AG20443 (cell line): ENCODE measurements around the gene IDH3B.

Experiments
- DNase-seq: peaks from one replicate; pipeline ENCODE4 v3.0.0; 2012; ENCODE audit warnings: low spot score, mixed read lengths

Gene IDH3B

DNA sequence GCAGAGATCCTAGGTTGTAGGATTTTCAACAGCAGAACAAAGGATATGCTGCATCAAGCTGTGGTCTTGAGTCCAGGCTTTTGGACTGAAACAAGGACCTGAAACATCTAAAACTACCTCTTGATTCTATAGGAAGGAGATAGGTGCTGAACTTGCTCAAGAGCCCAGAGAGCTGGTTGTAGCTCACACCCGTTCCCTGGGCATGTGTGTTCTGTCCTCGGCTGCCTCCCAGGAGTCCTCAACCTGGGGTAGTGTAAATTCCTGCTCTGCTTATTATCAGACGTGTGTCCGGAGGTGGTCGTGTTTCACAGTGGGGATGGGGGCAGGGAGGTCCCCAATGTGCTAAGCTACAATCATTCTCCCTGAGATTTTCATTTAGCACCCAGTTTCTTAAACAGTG lies 6.8 kb downstream of the IDH3B start:
- DNase-seq, result no peak

DNA sequence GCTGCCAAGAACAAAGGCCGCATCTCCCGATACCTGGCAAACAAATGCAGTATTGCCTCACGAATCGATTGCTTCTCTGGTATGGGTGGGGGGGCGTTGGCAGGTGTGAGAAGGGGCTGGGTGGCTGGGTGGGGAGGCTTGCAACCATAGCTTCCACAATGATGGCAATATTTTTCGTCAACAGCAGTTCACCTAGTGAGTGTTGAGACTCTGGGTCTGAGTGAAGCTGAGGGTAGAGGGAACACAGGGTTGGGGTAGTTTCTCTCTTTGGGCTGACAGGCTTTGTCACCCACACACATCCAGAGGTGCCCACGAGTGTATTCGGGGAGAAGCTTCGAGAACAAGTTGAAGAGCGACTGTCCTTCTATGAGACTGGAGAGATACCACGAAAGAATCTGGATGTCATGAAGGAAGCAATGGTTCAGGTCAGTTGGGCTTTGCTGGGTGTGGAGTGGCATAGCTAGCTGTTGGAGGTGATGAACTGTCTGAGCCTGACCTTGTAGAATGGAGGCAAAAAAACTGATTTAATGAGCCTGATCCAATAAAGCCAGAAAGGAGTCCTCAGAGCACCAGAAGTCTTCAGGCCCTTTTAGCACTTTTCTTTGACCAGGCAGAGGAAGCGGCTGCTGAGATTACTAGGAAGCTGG lies 7.4 kb downstream of the IDH3B start:
- DNase-seq, result no peak

DNA sequence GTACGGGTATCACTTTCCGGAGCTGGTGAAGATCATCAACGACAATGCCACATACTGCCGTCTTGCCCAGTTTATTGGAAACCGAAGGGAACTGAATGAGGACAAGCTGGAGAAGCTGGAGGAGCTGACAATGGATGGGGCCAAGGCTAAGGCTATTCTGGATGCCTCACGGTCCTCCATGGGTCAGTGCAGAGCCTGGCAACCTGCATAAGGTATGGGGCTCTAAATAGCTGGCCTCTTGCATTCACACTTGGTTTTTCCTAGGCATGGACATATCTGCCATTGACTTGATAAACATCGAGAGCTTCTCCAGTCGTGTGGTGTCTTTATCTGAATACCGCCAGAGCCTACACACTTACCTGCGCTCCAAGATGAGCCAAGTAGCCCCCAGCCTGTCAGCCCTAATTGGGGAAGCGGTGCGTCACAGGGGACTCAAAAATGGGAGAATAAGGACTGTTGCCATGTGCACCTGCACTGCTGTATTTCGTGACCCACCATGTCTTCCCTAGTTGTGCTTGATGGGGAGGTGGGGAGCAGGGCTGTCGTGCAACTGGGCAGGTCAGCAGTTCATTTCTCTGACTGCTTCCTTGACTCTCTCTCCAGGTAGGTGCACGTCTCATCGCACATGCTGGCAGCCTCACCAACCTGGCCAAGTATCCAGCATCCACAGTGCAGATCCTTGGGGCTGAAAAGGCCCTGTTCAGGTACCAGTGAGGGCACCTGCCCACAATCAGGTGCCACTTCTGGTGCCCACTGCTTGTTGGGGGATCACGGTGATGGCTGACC lies 8.5 kb downstream of the IDH3B start:
- no peak for DNase-seq

DNA sequence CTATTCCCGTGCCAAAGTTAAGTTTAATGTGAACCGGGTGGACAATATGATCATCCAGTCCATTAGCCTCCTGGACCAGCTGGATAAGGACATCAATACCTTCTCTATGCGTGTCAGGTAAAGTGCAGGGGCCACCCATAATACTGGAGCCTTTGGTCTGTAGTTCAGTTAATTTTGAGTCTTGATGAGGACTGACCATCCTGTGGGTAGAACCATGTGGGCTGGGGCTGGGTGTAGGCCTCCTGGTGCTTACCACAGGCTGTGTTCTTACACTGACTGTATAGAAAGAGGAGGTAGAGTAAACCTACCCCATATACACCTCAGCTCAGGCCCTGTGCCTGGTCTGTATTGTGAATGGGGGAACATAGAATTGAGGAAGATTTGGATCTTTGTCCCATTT lies 9.2 kb downstream of the IDH3B start:
- DNase-seq, result no peak

DNA sequence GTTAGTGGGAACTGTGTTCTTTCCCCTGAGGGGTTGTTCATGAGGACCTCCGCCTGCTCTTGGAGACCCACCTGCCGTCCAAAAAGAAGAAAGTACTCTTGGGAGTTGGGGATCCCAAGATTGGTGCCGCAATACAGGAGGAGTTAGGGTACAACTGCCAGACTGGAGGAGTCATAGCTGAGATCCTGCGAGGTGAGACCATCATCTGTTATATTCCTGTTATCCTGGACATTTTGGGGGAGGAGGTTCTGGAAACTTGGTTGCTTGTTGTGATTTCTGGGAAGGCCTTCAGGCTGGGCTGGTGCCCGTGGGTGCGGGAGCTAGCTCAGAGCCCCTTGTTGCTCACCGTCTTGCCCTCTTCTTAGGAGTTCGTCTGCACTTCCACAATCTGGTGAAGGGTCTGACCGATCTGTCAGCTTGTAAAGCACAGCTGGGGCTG lies 9.6 kb downstream of the IDH3B start:
- no peak for DNase-seq

DNA sequence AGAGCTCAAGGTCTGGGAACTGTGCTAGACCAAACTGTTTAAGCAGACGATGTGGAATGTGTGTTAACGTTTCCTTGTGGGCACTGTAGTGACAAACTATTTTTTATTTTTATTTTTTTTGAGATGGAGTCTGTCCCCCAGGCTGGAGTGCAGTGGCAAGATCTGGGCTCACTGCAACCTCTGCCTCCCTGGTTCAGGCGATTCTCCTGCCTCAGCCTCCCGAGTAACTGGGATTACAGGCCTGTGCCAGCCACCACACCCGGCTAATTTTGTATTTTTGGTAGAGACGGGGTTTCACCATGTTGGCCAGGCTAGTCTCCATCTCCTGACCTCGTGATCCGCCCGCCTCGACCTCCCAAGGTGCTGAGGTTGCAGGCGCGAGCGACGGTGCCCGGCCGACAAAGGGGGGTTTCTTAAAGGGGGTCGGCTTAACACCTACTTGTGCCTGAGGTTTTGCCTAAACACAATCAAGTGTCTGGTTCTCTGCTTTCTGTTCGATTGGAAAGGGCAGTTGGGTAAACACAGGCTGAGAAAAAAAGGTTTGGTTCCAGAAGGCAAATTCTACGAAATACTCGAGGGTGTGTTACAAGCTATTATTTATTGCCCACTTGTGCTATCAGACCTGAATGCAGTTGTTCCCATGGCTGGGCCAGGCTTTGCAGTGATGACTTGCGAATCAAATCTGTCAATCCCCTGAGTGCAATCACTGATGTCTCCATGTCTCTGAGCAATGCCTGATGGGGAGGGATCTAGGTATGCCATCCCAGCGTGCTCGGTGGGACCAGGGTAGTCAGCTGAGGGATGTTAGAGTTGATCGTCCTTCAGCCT lies 10.2 kb downstream of the IDH3B start:
- no peak for DNase-seq

DNA sequence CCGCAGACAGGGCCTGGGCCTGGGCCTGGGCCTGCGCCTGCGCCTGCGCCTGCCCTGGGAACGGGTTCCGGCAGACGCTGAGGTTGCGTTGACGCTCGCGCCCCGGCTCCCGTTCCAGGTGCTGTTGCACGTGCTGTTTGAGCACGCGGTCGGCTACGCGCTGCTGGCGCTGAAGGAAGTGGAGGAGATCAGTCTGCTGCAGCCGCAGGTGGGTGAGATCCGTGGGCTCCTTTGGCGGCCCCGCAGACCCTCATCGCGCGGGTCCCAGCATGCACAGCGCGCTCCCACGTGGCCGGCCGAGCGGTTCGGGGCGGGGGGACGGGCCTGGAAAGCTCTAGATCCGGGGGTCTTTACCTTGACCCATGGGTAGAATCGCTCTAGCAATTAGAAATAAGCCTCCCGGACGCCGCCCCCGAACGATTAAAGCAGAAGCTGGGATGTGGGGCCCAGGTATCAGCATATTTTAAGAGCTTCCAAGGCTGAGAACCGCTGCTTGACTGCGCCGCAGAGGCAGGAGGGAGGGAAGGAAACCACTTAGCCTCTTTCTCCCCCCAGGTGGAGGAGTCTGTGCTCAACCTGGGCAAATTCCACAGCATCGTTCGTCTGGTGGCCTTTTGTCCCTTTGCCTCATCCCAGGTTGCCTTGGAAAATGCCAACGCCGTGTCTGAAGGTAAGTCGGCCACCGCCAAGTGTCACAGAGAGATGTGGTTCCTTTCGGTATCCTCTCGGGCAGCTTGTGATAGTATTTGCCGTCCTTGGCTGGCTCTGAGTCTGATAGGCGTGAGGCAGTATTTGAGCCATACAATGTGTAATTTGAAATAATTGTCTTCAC lies 11.1 kb downstream of the IDH3B start:
- DNase-seq, result peak; percentile 59

DNA sequence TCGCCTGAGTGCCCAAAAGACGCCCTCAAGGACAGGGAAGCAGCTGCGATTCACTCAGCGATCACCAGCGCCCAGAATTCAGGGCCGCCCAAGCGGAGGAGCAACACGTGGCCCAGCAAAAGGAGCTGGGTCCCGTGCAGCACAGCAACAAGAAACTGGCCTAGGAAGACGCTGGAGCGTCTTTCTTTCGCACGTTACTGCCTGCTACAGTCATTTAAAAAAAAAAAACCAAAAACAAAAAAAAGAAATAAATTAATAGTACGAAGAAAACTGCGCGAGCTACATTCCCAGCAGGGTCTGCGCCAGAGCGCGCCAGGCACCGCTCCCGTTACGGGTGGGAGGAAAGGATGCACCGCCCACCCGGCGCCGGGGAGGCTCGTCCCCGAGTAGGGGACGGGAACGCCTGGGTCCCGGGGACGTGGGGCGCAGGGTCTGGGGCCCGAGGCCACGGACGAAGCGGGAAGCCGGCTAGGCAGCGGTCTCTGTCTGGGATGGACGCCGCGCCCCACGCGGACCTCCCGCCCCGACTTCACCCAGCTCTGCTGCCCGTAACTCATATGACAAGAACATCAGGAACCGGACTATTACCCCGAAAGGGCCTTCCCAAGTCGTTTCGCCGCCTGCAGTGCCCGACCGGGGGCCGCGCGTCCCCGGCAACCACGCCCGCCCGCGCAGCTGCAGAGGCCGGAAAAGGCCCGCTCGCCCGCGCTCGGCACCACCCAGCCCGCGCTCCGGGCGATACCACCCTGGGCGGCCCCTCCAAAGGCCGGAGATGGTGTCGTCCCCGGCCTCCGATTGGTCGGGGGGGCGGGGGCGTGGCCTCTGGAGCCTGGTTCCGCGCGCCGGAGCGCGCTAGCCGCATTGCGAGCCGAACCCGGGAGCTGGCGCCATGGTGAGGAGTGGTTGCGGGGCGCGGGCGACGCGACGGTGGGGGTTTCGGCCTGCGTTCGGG lies 12.0 kb downstream of the IDH3B start, which contains the start of gene NOP56:
NOP56 (plus strand) TSS at position 861 of the 952 bp plus-strand sequence; CDS start at position 890, 29 bp downstream.
- peak; percentile 99 for DNase-seq

DNA sequence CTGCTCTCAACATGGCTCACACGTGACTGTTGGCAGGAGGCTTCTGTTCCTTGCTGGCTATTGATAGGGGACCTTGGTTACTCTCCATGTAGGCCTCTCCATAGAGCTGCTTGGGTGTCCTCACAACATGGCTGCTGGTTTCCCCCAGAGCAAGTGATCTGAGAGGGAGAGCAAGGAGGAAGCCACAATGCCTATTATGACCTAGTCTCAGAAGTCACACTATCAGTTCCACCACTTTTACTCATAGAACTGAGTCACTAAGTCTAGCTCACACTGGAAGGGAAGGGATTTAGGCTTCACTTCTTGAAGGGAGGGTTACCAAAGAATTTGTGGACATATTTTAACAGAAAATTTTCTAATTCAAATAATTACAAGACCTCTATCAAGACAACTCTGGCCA lies 20.3 kb downstream of the IDH3B start:
- no peak for DNase-seq

DNA sequence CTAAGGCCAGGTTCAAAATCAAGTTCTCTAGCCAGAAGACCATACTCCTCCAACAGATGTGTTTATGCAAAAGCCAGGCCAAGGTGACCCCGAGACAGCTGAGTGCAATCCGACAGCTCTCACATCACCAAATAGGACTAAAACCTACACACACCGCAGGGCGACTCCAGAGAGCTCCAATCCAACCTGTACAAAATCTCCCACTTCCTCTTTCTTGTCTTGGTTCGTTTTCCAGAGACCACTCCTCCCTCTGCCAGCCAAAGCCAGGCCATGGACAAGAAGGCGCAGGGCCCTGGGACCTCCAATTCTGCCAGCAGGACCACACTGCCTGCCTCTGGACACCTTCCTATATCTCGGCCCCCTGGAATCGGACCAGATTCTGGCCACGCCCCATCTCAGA lies 23.1 kb downstream of the IDH3B start:
- DNase-seq, result no peak

DNA sequence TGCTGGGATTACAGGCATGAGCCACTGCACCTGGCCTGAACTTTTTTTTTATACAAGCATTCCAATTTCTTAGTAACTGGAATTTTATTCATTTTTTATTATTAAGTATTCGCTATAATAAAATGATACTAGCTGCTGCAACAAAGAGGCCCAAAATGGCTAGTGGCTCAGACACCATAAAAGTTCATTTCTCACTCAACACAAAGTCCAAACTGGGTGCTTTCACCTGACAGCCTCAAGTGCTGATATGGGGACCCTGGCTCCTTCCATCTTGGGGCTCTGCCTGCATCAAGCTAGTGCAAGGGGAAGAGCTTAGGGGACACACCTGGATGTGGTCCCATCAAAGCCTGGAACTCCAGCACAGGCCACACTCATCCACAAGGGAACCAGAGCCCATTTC lies 23.8 kb downstream of the IDH3B start:
- DNase-seq, result no peak

DNA sequence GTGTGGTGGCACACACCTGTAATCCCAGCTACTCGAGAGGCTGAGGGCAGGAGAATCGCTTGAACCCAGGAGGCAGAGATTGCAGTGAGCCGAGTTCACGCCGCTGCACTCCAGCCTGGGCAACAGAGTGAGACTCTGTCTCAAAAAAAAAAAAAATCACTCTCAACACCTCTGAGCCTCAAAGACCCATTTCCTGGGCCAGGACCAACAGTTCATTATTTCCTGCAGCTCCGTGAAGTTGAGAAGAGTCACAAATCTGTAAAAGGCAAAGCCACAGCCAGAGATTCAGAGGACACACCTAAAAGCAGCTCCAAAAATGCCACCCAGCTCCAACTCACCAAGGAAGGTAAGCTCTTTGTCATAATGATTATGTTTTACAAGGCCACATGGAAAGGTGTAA lies 26.8 kb downstream of the IDH3B start:
- DNase-seq, result no peak

DNA sequence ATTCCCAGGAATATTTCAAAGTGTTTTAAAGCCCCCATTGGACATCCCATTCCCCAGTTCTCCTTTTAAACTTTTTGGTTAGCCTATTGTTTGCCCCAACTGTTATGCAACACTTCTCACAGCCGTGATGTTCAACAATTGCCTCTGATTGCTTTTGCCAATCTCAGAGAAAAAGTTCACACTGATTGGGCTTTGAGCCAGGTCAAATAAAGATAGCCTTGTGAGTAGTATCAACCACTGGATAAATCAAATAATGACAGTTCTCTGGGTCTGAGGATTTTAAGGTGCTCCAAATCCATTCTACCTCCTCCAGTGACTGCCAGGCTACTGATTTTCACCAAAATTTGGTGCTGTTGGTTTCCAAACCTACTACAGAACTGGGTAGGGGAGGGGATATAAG lies 30.6 kb downstream of the IDH3B start:
- no peak for DNase-seq

DNA sequence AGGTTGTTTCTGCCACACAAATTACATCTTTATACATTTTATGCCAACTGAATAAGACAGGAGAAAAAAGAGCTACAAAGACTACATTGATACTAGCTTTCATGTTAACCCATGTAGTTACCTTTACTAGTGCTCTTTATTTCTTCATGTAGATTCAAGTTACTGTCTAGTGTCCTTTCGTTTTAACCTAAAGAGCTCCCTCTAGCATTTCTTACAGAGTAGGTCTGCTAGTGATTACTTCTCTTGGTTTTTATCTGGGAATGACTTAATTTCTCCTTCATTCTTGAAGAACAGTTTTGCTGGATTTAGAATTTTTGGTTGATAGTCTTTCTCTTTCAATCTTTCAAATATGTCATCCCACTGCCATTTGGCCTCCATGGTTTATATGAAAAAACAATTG lies 32.8 kb downstream of the IDH3B start:
- no peak for DNase-seq

DNA sequence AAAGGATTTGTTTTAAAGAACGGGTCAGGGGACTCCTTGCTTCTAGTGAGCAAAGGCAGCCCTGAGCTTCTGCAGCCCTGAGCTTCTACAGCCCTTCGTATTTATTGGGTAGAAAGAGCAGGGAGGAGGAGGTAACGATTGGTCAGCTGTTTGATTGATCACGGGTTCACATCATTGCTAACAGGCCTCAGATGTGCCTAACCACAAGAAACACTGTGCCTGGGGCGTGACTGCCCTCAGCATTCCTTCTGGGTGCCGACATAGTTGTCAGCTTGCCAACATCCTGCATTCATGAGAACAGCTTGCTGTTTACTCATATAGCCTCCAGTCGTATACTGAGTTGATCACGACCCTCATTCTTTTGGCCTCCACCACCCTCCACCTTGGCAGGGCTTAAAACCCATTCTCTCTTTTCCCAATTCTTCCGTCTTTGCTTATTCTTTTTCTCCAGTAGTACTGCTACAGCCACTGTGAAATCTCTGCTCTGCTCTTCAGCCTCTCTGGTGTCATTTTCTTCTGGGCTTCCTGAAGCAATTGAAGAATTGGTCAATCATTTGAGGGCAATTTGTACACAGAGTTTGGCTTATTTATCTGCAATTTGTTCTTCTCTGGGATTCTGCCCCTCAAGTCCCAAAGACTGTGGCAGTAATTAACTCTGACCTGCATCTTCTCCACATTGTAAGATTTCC lies 37.0 kb downstream of the IDH3B start:
- DNase-seq, result no peak

DNA sequence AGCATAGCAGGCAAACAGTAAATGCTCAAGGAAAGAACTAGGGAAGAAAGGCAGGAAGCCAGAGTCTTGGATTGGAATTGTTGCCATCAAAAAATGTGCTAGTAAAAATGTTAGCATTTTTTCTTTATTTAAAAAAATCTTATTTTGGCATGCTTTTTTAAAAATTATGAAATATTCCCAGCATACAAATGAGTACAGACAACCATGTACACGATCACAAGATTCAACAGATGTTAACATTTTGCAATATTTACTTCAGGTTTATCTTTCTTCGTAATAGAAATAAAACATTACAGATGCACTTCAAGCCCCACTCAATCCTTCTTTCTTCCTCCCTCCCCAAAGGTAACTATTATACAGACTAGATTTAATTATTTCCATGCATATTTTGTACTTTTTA lies 39.0 kb downstream of the IDH3B start:
- DNase-seq, result no peak

DNA sequence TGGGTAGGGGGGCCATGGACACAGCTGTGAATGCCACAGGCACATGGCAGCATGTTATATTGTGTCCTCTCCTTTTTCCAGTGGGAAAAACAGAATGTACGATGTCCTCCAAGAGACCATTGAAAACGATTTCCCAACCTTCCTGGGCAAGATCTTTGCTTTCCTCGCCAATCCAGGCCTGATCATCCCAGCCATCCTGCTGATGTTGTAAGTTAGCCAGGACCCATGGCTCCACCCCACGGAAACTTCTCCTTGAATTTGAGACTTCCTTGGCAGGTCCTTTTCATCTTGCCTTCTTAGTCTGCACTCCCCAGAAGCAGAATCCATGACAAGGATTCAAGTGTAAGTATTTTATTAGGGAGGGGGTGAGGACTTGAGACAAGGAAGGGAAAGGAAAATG lies 39.8 kb downstream of the IDH3B start:
- DNase-seq, result no peak

DNA sequence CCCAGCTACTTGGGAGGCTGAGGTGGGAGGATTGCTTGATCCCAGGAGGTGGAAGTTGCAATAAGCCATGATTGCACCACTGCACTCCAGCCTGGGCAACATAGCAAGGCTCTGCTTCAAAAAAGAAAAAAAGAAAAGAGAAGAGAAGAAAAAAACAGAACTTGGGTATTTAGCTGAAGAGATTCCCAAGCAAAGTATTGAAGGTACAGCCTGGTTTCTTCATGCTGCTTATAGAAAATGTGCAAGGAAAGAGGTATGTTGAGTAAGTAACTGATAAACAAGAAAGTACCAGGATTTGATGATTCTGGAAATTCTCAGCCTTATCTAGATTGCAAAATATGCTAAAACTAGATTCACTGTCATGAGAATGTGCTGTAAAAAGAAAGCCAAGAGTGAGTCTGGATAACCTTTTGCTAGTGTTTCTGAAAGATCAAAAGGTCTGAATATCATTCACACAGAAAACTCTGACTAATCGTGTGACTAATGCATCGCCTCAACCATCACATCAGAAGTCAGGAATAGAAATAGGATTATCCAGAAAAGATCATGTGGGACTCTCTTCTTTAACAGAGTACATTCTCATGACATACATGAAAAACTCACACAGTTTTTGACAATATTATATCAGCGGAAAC lies 43.9 kb downstream of the IDH3B start:
- no peak for DNase-seq

DNA sequence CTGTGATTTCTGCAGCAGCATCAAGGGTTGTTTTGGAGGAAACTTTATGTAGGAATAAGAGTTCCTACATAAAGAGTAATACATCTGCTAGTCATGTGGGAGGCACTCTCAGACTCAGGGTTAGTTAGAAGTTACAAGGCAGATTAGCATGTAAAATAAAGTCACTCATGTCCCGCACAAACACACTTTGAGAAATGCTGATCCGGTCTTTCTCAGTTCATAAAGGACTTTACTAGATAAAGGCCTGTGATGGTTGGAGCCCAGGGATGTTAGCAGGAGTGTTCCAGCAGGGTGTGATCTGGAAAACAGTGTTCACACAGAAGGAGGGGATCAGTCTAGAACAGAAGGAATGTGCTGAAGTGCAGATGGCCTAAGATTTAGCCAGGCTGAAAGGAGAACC lies 44.7 kb downstream of the IDH3B start:
- no peak for DNase-seq

DNA sequence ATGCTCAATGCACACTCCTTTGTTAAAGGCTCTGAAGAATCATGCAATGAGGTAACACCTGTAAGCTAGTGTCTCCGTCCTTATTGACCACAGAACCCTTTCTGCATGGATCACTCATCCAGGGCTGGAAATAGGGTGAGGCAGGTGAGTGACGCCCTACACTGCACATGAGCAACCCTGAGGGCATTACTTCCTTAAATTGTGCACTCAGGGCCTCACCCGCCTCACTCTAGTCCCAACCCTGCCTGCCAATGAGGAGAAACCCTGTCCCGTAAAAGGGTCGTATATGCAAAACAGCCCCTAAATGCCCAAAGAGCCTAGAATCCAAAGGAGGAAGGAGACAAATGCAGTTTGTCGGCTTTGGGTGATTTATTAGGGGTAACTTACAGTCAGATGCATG lies 45.2 kb downstream of the IDH3B start:
- DNase-seq, result no peak
